CD8-positive, alpha-beta memory T cell (primary cell): Measurements from ENCODE around the gene HS6ST2. TPM values are rescaled to one million over a fixed set of nuclear protein-coding genes. Genes with fewer than 3 reads are reported as not detected.
"Not testable (repeated sequence)": the region's sequence is repeated elsewhere in the genome, so short reads cannot be mapped to it uniquely, and the experiment has no call there.

Experiments
- CTCF ChIA-PET: fragments of 350-600 bp; sonication (Branson Sonifier 250); formaldehyde crosslinking; loops from one replicate; lab custom pipeline; 2021; ENCODE audit warnings: antibody characterized with exemption; lab: Charles Lee
- POLR2A ChIA-PET: fragments of 350-600 bp; sonication (Branson Sonifier 250); formaldehyde crosslinking; loops from one replicate; lab custom pipeline; 2021; ENCODE audit warnings: antibody characterized with exemption; lab: Charles Lee
- DNase-seq, 5 donors: peaks; one replicate each; pipeline versions ENCODE4 v3.0.0 to v3.0.0-alpha.2; 2020 to 2022; ENCODE audit warnings: mixed read lengths in 1 of 5
- H3K27ac ChIP-seq: one replicate; pipeline ENCODE4 v1.7.0; 2013; ENCODE audit warnings: low read depth, mild to moderate bottlenecking, low read length, moderate library complexity
- H3K27me3 ChIP-seq: 2 replicates; pipeline ENCODE4 v1.7.0; 2013; ENCODE audit warnings: low read length, mild to moderate bottlenecking; ENCODE audit not compliant: insufficient read depth, poor library complexity, severe bottlenecking
- H3K36me3 ChIP-seq: 2 replicates; pipeline ENCODE4 v1.7.0; 2013; ENCODE audit warnings: mild to moderate bottlenecking, low read length, moderate library complexity; ENCODE audit not compliant: insufficient read depth
- H3K4me1 ChIP-seq: 2 replicates; pipeline ENCODE4 v1.7.0; 2013; ENCODE audit warnings: mild to moderate bottlenecking, low read length, moderate library complexity; ENCODE audit not compliant: insufficient read depth
- H3K4me3 ChIP-seq: 2 replicates; pipeline ENCODE4 v1.7.0; 2013; ENCODE audit warnings: mild to moderate bottlenecking, low read length
- H3K9me3 ChIP-seq: 2 replicates; pipeline ENCODE4 v1.7.0; 2013; ENCODE audit warnings: mild to moderate bottlenecking, low read length
- H3K27ac Mint-ChIP-seq, 8 donors: one replicate each; pipeline ENCODE4 v1.8.0; 2020 to 2021; ENCODE audit warnings: mixed read lengths in 8 of 8, mild to moderate bottlenecking in 6 of 8, inconsistent platforms in 3 of 8, moderate library complexity in 3 of 8
- H3K27me3 Mint-ChIP-seq, 2 donors: one replicate each; pipeline ENCODE4 v1.8.0; 2020 to 2021; ENCODE audit warnings: mixed read lengths in 2 of 2, mild to moderate bottlenecking in 1 of 2, moderate library complexity in 1 of 2
- H3K36me3 Mint-ChIP-seq, 3 donors: one replicate each; pipeline ENCODE4 v1.8.0; 2020 to 2021; ENCODE audit warnings: mixed read lengths in 3 of 3, inconsistent platforms in 1 of 3, mild to moderate bottlenecking in 1 of 3
- H3K4me1 Mint-ChIP-seq, 3 donors: one replicate each; pipeline ENCODE4 v1.8.0; 2020 to 2021; ENCODE audit warnings: mixed read lengths in 3 of 3, inconsistent platforms in 1 of 3, mild to moderate bottlenecking in 1 of 3
- H3K4me3 Mint-ChIP-seq, 7 donors: one replicate each; pipeline ENCODE4 v1.8.0; 2020 to 2021; ENCODE audit warnings: mixed read lengths in 7 of 7, mild to moderate bottlenecking in 6 of 7, moderate library complexity in 4 of 7, inconsistent platforms in 2 of 7
- H3K9me3 Mint-ChIP-seq, 5 donors: one replicate each; pipeline ENCODE4 v1.8.0; 2020 to 2022; ENCODE audit warnings: mixed read lengths in 5 of 5, mild to moderate bottlenecking in 3 of 5, moderate library complexity in 2 of 5, inconsistent platforms in 1 of 5
- polyA plus RNA-seq: library from polyadenylated mRNA; unstranded; fragments of 300-500 nt; fragmentation: Illumina TruSeq; gene quantifications from one replicate; pipeline ENCODE4 v1.2.3, GENCODE V29; 2021
- total RNA-seq, 2 experiments: library from RNA; stranded (reverse); gene quantifications; one replicate each; pipeline ENCODE4 v1.2.3, GENCODE V29; 2021

The HS6ST2 gene
- total and polyA plus RNA-seq, 3 experiments from 2014 or later: 0.09 to 0.13 TPM; not detected in 1

GRCh38 chrX:132983496-132983895 is 25.1 kb upstream of the HS6ST2 start:
- DNase-seq: no peak
- CTCF ChIA-PET: no interaction called here
- no peak overlapping the region for H3K27ac ChIP-seq
- Mint-ChIP-seq H3K4me1 (no peaks in the 10 kb centered on the region), H3K27me3 (peaks cover 8 to 11% of the 10 kb centered on the region in 2 donors), H3K36me3 (no peaks in the 10 kb centered on the region), H3K9me3 (peaks cover 0 to 2% (median 0%) of the 10 kb centered on the region in 5 donors), H3K4me3 (no peak overlapping the region), H3K27ac (no peak overlapping the region)
- H3K27me3 ChIP-seq: no peaks in the 10 kb centered on the region
- H3K4me3 ChIP-seq: no peak overlapping the region
- no peaks in the 10 kb centered on the region for H3K4me1 ChIP-seq
- no peaks in the 10 kb centered on the region for H3K36me3 ChIP-seq
- H3K9me3 ChIP-seq: no peaks in the 10 kb centered on the region
- POLR2A ChIA-PET: no interaction called here

GRCh38 chrX:132980035-132980434 is 21.6 kb upstream of the HS6ST2 start:
- POLR2A ChIA-PET, H3K27ac ChIP-seq, H3K4me1 Mint-ChIP-seq, H3K36me3 Mint-ChIP-seq, H3K9me3 Mint-ChIP-seq, H3K4me1 ChIP-seq, H3K4me3 ChIP-seq, H3K9me3 ChIP-seq, H3K36me3 ChIP-seq, H3K27ac Mint-ChIP-seq, DNase-seq, H3K4me3 Mint-ChIP-seq, H3K27me3 ChIP-seq: not testable (repeated sequence)
- CTCF ChIA-PET: interaction anchor here (0.6 kb wide), 1 partner anchor 42 kb away, joined by 4 read pairs; no protein-coding TSS in a partner anchor
- H3K27me3 Mint-ChIP-seq: peaks cover 9 to 13% of the 10 kb centered on the region in 2 donors

- CTCF ChIA-PET: interaction anchor here (1.5 kb wide), 1 partner anchor 9 kb away, joined by 4 read pairs; no protein-coding TSS in a partner anchor
- H3K36me3 Mint-ChIP-seq: no peaks in the 10 kb centered on the region
- no peak for DNase-seq
Observed at GRCh38 chrX:132968296-132968949, 10.0 kb upstream of the HS6ST2 start.

GRCh38 chrX:132967049-132967448 is 8.6 kb upstream of the HS6ST2 start:
- ChIA-PET CTCF (no interaction called here), POLR2A (no interaction called here)
- Mint-ChIP-seq H3K4me1 (no peaks in the 10 kb centered on the region), H3K4me3 (no peak overlapping the region), H3K27me3 (peaks cover 0 to 20% of the 10 kb centered on the region in 2 donors), H3K9me3 (peaks cover 0 to 3% (median 0%) of the 10 kb centered on the region in 5 donors), H3K36me3 (no peaks in the 10 kb centered on the region), H3K27ac (no peak overlapping the region)
- no peak for DNase-seq
- no peaks in the 10 kb centered on the region for H3K27me3 ChIP-seq
- H3K27ac ChIP-seq: no peak overlapping the region
- H3K36me3 ChIP-seq: no peaks in the 10 kb centered on the region
- no peak overlapping the region for H3K4me3 ChIP-seq
- no peaks in the 10 kb centered on the region for H3K9me3 ChIP-seq
- H3K4me1 ChIP-seq: no peaks in the 10 kb centered on the region

More at GRCh38 chrX:132968296-132968949, 10.0 kb upstream of the HS6ST2 start:
- H3K4me3 Mint-ChIP-seq: peak overlapping the region in 1 of 7 donors; percentile 48
- H3K27me3 Mint-ChIP-seq: peaks cover 0 to 21% of the 10 kb centered on the region in 2 donors
- Histone ChIP-seq H3K27me3 (no peaks in the 10 kb centered on the region), H3K27ac (no peak overlapping the region), H3K4me1 (no peaks in the 10 kb centered on the region), H3K4me3 (no peak overlapping the region), H3K36me3 (no peaks in the 10 kb centered on the region), H3K9me3 (no peaks in the 10 kb centered on the region)
- no peak overlapping the region for H3K27ac Mint-ChIP-seq
- H3K4me1 Mint-ChIP-seq: no peaks in the 10 kb centered on the region
- POLR2A ChIA-PET: no interaction called here
- peaks cover 0 to 3% (median 0%) of the 10 kb centered on the region in 5 donors for H3K9me3 Mint-ChIP-seq

- H3K27me3 Mint-ChIP-seq: peaks cover 0 to 27% of the 10 kb centered on the region in 2 donors
- H3K9me3 Mint-ChIP-seq: peaks cover 0 to 3% (median 0%) of the 10 kb centered on the region in 5 donors
- DNase-seq: no peak
- Histone ChIP-seq H3K4me1 (no peaks in the 10 kb centered on the region), H3K9me3 (no peaks in the 10 kb centered on the region), H3K4me3 (no peak overlapping the region), H3K27ac (no peak overlapping the region), H3K36me3 (no peaks in the 10 kb centered on the region), H3K27me3 (no peaks in the 10 kb centered on the region)
- ChIA-PET POLR2A (no interaction called here), CTCF (no interaction called here)
- H3K27ac Mint-ChIP-seq: no peak overlapping the region
- H3K36me3 Mint-ChIP-seq: no peaks in the 10 kb centered on the region
- no peaks in the 10 kb centered on the region for H3K4me1 Mint-ChIP-seq
- H3K4me3 Mint-ChIP-seq: no peak overlapping the region
Observed at GRCh38 chrX:132965461-132965860, 7.0 kb upstream of the HS6ST2 start.

- Histone ChIP-seq H3K36me3 (no peaks in the 10 kb centered on the region), H3K27me3 (no peaks in the 10 kb centered on the region), H3K4me1 (no peaks in the 10 kb centered on the region), H3K27ac (no peak overlapping the region), H3K4me3 (no peak overlapping the region), H3K9me3 (no peaks in the 10 kb centered on the region)
- H3K27me3 Mint-ChIP-seq: peaks cover 8 to 34% of the 10 kb centered on the region in 2 donors
- H3K9me3 Mint-ChIP-seq: peaks cover 0 to 3% (median 0%) of the 10 kb centered on the region in 5 donors
- no peak for DNase-seq
- H3K36me3 Mint-ChIP-seq: no peaks in the 10 kb centered on the region
- ChIA-PET POLR2A (no interaction called here), CTCF (no interaction called here)
- peaks cover 5 to 8% (median 5%) of the 10 kb centered on the region in 3 donors for H3K4me1 Mint-ChIP-seq
- H3K4me3 Mint-ChIP-seq: no peak overlapping the region
- no peak overlapping the region for H3K27ac Mint-ChIP-seq
Observed at GRCh38 chrX:132961511-132961910, 3.1 kb upstream of the HS6ST2 start.

GRCh38 chrX:132957211-132958090 is 978 bp downstream of the HS6ST2 start:
- H3K27ac Mint-ChIP-seq: no peak overlapping the region
- H3K27me3 ChIP-seq: no peaks in the 10 kb centered on the region
- ChIA-PET CTCF (no interaction called here), POLR2A (no interaction called here)
- no peak overlapping the region for H3K27ac ChIP-seq
- H3K9me3 Mint-ChIP-seq: peaks cover 0 to 2% (median 0%) of the 10 kb centered on the region in 5 donors
- peaks cover 5 to 13% (median 9%) of the 10 kb centered on the region in 3 donors for H3K4me1 Mint-ChIP-seq
- H3K27me3 Mint-ChIP-seq: peaks cover 27 to 31% of the 10 kb centered on the region in 2 donors
- H3K9me3 ChIP-seq: no peaks in the 10 kb centered on the region
- no peaks in the 10 kb centered on the region for H3K36me3 Mint-ChIP-seq
- peak overlapping the region; percentile 32 to 81 (median 59) for H3K4me3 Mint-ChIP-seq
- H3K4me1 ChIP-seq: no peaks in the 10 kb centered on the region
- no peak overlapping the region for H3K4me3 ChIP-seq
- DNase-seq: no peak
- no peaks in the 10 kb centered on the region for H3K36me3 ChIP-seq
